HG02884 (cell line): ENCODE data around the gene BMPR1A.
"Not testable (repeated sequence)": the region's sequence is repeated elsewhere in the genome, so short reads cannot be mapped to it uniquely, and the experiment has no call there.

Experiments used
- ATAC-seq: cut with Tn5 transposase; IDR thresholded peaks from one replicate; pipeline ENCODE4 v1.9.1; 2021; ENCODE audit warnings: mild to moderate bottlenecking, moderate library complexity; ENCODE audit not compliant: unreplicated experiment

BMPR1A gene

DNA sequence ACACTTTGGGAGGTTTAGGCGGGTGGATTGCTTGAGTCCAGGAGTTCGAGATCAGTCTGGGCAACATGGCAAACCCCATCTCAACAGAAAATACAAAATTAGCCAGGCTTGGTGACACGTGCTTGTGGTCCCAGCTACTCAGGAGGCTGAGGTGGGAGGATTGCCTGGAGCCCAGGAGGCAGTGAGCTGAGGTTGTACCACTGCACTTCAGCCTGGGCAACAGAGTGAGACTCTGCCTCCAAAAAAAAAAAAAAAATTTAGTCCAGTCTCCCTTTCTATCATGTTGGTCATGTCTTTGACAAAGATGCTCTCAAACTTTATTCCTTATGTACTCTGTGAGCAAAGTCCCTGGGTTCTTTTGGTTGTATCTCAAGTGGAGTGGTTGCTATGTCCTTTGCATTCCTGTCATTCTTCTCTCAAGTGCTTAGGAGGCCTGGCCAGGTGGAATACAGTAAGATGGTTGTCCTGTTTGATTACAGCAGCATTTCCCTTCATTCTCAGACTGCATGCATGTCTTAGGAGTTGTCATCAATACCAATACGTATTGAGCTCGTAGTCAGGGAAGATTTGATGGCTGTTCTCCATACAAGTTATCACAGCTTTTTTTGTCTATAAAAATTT is 115.3 kb downstream of the BMPR1A start:
- ATAC-seq: no peak

DNA sequence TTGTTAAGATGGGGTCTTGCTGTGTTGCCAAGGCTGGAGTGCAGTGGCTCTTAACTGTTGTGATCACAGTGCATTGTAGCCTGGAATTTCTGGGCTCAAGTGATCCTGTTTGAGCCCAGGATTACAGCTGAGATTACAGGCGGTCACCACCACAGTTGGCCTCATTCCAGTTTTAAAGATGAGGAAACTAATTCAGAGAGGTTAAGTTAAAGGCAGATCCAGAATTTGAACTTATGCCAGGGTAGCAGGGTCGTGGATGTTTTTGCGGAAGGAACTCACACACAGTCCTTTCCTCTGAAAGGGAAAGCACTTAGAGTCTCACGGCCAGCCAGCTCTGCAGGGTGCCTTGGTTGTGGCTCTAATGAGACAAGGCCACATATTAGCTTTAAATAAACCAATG is 116.3 kb downstream of the BMPR1A start:
- ATAC-seq: no peak

DNA sequence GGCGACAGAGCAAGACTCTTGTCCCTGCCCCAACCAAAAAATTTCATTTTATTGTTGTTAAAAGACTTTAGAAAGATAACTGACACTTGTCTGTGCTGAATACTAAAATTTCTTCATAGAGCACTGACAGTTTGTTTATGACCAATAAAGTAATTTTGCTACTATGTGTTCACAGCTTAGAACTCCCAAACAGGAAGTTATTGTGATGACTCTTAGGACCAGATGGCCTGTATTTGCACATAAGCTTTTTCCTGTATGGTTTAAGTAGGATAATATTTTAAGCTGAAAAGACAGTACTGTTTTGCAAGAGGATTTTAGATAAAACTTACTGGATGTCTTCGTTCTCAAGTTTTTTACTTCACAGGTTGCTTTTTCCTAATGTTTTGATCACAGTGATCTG is 120.3 kb downstream of the BMPR1A start:
- no peak for ATAC-seq

DNA sequence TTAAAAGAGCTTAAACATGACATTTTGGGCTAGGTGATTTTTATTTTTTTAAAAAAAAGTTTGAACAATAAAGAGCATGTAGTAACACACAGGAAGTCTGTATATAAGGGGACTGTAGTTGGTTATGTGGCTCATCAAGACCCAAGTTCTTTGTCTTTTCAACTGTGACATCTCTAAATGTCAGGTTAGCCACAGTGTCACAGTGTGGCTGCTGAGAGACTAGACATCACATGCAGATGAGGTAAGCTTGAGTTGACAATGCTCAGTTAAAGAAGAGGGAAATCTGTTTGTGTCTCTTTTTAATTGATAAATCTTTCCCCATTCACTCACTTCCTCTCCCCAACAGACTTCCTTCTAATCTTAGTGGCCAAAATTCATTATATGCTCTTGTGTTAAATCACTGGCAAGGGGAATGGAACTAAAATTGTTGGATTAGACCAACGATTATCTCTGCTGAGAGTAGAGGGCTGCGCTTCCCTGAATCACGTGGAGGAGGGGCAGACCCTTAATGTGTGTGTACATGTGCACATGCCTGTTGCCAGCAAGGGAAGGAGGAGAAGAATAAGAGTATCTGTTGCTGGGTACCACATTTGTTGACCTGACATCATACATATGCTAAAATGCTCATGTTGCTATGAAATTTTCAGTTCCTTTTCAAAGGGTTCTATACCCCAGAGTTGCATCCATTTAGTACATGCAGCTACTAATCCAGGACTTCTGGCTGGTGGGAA is 122.7 kb downstream of the BMPR1A start:
- peak; percentile 70 for ATAC-seq

DNA sequence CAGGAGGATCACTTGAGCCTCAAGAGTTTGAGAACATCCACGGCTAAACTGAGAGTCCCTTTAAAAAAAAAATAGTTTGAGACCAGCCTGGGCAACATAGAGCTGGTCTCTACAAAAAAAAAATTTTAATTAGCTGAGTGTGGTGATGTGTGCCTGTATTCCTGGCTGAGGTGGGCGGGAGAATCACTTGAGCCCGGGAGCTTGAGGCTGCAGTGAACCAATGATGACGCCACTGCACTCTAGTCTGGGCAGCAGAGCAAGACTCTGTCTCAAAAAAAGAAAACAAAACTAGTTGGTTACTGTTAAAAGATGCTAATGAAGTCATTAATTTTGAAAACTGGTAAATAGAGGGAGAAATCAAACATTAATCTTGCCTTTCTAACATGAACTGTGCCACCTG is 124.6 kb downstream of the BMPR1A start:
- ATAC-seq: no peak

DNA sequence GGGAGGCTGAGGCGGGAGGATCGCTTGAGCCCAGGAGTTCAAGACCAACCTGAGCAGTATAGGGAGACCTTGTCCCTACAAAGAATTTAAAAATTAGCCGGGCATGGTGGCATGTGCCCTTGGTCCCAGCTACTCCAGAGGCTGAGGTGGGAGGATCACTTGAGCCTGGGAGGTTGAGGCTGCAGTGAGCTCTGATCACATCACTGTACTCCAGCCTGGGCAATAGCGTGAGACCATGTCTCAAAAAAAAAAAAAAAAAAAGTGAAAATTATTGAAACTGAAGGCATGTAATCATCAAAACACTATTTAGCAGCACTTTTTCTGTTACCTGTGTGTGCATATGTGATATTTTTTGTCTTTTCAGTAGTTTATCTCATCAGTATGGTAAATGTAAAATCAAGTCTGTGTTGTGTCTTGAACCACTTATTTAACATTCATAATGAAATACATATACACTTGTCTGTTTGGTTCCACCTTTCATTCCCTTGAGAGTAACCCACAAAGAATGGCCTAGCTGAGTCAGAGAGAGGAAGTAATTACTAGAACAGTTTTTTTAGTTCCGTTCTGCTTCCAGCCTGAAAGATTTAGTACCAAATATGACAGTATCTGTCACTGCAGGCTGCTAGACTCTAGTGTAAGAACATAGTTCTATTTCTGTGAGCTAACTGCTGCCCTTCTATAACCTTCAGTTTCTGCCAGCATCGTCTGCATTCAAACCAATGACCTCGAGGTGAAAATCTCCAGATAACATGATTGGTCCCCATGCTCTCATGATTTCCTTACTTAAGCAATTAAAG is 132.4 kb downstream of the BMPR1A start:
- ATAC-seq: peak; percentile 98

DNA sequence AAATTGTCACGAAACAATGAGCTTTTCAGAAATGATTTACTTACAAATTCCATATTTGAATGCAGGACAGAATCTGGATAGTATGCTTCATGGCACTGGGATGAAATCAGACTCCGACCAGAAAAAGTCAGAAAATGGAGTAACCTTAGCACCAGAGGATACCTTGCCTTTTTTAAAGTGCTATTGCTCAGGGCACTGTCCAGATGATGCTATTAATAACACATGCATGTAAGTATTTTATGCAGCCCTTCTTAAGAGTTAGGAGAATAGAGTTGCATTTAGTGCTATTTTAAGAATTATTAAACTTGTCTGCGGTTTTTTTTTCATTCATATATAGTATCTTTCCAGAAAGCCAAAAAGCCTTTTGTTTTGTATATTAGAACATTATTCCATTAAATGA is 133.6 kb downstream of the BMPR1A start:
- ATAC-seq: no peak

DNA sequence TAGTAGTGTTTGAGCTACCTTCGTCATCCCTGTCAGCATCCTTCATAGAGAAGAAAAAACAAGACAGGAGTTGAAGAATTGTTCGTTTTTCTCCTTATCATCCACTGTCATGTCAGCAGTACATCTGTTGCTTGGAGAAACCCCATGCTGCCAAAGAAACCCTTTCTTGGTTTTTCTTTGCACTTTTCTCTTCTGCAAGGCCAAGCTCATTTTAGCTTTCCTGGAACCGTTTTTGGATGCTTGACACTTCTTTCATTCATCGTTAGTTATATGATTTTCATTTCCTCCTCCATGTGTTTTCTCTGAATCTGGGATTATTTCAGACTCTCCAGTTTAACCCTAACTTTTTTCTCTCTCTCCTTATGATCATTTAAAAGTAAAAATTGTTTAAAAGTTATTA is 142.1 kb downstream of the BMPR1A start:
- ATAC-seq: no peak

DNA sequence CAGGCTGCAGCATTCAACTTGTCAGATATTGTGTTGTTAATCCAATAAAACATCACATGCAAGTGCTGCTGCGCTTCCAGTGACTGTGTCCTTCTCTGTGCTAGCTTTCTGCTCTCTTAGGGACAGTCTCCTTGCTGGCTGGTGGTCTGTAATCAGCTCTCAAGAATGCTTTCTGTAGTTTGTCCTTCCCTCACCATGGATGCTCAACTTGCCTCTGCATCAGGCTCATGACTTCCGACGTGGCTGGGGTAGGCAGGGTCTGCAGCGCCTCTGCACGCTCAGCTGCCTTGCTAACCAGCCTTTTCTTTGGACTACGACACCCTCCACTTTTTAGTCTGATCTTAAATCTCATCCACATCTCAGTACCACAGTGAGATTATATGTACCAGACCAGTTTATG is 142.7 kb downstream of the BMPR1A start:
- no peak for ATAC-seq

DNA sequence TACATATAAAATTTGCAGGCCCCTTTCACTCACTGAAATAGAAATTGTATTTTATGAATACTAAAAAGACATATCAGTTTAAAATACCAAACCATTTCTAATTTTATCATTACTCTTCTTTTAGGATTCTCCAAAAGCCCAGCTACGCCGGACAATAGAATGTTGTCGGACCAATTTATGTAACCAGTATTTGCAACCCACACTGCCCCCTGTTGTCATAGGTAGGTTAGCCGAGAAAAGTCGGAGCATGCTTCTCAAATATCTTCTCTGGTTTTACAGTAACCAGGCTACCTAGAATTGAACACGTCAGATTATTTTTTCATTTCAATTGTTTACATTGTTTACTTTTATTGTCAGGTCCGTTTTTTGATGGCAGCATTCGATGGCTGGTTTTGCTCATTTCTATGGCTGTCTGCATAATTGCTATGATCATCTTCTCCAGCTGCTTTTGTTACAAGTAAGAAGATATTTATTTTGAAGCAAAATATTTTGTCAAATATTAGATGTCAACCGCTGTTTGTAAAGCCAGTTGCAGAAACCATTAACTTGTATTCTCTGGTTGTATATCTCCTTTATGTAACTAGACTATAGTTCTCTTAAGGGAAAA is 143.4 kb downstream of the BMPR1A start:
- ATAC-seq: no peak

DNA sequence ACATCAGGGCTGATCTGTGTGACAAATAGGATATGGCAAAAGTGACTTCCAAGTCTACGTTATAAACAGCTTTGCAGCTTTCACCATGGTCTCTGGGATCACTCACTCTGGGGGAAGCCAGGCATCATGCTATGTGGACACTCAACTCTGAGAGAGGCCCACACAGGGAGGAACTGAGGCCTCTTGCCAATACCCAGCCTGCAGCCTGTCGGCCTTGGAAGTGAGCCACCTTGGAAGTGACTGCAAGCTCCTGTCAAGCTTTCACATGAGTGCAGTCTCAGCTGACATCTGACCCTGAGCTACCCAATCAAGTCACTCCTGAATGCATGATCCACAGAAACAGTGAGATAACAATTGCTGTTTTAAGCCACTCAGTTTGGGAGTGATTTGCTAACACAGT is 144.5 kb downstream of the BMPR1A start:
- ATAC-seq: no peak

DNA sequence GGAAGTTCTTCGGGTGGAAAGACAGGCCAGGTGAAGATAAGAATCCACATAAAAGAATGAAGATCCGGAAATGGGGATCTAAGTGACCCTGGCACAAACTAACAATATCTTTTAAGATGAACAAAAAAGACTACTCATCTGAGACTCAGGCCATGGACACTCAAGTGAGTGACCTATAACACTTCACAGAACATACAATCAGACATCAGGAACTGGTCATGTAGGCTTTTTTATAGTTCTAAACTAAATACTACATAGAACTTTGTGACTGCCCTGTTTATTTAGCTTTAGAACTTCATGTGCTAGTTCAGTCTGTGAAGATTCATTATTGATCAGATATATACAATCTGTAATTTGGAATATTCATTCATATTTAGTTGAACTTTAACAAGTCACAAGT is 148.2 kb downstream of the BMPR1A start:
- no peak for ATAC-seq

DNA sequence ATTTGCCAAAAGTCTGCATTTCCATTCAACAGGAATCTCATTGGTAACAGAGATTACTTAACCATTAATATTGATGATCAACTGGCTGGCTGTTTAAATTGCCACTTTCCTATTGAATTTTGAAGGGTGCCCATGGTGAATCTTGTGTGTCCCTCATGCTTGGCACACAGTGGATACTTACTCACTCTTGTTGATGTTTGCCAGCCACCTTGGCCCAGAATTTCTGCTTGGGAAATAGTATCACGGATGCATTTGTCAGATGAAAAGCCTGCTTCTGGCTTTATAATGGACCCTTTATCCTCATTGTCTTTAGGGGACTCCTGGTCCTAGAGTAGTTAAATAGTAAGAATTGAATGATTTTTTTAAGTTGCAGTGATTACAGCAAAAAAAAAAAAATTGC is 149.0 kb downstream of the BMPR1A start:
- ATAC-seq: no peak

DNA sequence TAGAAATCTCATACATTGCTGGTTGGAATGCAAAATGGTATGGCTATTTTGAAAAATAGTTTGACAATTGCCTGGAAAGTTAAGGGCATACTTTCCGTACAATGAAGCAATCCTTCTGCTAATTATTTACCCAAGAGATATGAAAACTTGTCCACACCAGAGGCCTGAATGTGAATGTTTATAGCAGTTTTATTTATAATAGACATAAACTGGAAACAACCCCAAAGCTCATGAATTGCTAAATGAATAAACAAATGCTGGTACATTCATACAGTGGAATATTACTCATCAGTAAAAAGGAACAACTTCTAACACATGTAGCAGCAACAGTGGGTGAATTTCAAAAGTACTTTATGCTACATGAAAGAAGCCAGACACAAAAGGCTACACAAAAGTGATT is 158.3 kb downstream of the BMPR1A start:
- ATAC-seq: no peak

DNA sequence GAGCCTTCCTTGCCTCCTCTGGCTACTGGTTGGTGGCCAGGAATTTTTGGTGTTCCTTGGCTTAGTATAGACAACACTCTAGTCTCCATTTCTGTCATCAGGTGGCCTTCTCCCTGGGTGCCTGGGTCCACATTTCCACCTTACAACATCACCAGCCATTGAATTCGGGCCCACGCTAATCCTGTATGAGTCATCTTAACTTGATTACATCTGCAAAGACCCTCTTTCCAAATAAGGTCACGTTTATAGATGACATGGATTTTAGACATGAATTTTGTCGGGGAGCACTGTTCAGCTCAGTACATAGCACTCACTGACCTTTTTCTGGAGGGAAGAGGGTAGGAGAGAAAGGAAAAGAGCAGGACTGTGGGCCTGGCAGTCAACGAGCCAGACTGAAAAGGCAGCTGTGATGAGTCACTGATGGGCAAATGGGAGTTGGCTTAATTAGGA is 161.6 kb downstream of the BMPR1A start:
- no peak for ATAC-seq

DNA sequence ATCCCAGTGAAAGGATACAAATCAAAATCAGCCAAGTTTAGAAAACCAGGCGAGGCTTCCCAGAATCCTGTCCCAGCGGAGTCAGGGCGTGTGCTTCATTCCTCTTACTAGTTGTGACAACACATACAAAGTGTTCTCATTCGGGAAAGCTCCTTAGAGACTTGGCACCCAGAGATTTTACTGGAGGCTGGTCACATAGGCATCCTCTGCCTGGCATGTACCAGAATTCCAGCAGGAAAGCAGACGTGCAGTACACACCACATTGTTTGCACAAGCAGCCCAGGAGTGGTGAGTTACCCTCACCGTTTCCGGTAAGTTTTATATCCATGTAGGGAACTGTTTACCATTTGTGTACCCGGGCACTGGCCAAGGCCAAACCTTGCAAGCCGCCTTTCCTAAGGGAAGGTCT is 166.1 kb downstream of the BMPR1A start:
- ATAC-seq: no peak

DNA sequence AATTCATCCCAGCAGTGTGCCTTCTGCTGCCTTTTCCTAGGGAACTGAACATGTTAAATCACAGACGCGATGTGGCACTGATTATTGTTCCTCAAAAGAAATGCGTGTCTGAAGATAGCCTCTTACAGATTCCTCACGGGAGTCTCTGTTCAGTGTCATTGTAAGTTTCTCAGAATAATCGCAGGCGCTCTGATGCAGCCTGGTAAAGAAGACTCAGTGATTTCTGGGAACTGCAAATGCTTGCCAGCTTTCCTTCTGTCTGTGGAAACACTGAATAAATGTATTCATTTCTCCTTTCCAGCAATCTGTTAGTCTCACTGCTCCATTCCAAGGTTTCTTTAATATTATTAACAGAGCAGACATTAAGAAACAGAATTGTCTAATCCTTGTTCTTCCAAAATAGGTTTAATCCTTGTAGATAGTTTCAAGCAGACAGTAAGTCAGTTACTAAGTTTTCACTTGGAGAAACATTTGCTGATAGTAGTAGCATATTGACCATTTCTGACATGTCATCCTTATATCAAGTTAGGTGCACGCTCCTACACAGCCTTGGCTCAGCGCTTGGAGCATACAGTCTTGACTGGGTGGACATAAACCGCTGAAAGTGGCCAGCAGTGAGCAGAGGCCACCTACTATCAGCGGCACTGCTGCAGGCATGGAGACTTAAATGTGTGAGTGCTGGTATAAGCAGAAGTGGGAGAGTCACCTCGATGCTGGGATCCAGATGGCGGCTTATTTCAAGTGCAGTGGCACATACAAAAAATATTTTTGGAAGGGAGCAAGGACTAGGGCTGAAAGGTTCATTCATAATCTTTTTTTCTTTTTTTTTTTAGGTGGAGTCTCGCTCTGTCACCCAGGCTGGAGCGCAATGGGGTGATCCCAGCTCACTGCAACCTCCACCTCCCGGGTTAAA is 173.3 kb downstream of the BMPR1A start:
- no peak for ATAC-seq

DNA sequence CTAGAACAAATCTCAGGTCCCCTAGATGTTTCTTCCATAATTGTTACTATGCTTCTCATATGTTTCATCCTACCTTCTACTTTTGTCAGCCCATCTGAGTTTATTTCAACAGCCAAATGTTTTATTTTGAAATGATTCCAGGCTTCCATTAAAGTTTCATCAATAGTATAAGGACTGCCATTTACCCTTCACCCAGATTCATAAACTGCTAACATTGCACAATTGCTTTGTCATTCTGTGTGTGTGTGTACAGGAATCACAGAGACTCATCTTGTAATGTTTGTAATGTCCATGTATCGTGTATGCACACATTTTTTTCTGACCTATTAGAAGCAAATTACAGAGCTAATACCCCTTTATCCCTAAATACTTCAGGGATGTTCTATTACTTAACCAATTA is 175.5 kb downstream of the BMPR1A start:
- ATAC-seq: no peak

DNA sequence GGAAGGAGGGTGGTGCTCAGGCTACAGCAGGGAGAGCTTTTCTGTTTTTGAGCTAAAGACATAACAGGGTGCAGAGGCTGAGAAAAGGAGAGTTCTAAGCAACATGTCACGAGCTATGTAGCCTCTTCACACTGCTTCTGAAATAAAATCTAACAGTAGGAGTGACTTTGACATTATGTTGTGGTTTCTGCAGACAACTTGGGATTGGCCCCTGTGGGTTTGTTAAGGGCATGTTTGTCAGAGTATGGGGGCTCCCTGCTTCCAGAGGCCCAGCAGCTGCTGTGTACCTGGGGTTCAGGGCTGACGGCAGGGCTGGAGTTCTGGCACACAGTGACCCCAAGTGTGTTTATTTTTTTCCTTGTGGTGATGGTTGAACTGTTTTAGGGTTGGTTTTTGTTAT is 176.3 kb downstream of the BMPR1A start:
- ATAC-seq: no peak

DNA sequence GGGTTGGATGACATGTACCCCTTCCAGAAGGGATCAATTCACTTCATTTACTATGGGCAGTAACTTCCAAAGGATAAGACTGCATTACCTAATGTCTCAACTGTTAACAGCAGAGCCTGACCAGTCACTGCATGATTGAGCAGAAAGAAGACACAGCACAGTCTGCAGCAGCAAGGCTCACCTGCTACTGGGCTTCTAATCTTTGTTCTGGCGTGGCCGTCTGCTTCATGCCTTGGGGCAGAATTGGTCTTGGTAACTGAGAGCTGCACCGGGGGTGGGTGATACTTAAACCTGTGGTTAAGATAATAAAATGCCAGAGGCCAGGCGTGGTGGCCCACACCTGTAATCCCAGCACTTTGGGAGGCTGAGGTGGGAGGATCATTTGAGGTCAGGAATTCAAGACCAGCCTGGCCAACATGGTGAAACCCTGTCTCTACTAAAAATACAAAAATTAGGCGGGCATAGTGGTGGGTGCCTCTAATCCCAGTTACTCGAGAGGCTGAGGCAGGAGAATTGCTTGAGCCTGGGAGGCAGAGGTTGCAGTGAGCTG is 177.8 kb downstream of the BMPR1A start:
- ATAC-seq: not testable (repeated sequence)
